Inflammatory macrophage (primary cell): ENCODE data around the gene MIER3.
A peak's percentile ranks its signal among the peaks of the same experiment; 100 is the strongest.

Experiments
- DNase-seq, 2 donors: peaks; one replicate each; pipeline ENCODE4 v3.0.0-alpha.2; 2020 to 2022

MIER3 gene

GRCh38 chr5:56896763-56897162 lies 55.2 kb downstream of the MIER3 start:
- no peak for DNase-seq

- no peak for DNase-seq
These were observed 58.5 kb downstream of the MIER3 start for GRCh38 chr5:56893251-56893951.

GRCh38 chr5:56881571-56881970 lies 70.4 kb downstream of the MIER3 start:
- DNase-seq: no peak

- peak; percentile 56 to 69 for DNase-seq
These were observed 75.6 kb downstream of the MIER3 start for GRCh38 chr5:56876327-56876726.

GRCh38 chr5:56873056-56873455 lies 78.9 kb downstream of the MIER3 start:
- no peak for DNase-seq

- DNase-seq: no peak
These were observed 80.1 kb downstream of the MIER3 start for GRCh38 chr5:56871777-56872176.
